VCaP (cell line): Measurements from ENCODE around the gene CEP152.

Source experiments
- H3K27ac ChIP-seq: fragments of 450-650 bp; 2 replicates; pipeline ENCODE4 v1.5.1; 2017
- TF ChIP-seq, protein P1 (sequence below): fragments of 450-650 bp; conservative IDR thresholded peaks from 2 replicates; pipeline ENCODE4 v1.5.1; 2017; ENCODE audit warnings: mild to moderate bottlenecking, moderate library complexity

CEP152 gene

DNA sequence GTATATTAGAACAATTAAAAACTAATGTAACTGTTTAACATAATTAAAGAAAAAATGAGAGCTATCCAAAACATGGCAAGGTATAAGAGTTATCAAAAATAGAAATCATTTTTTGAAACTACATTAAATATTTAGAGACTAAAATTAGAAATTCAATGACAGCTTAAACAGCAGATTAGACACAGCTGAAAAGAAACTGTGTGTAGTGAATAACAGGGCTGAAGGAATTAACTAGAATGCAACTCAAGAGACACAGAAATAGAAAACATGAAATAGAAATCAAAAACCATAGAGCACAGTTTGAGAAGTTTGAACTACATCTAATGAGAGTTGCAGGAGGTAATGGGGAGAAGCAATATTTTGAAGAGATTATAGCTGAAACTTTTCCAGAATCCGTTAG, 105.5 kb downstream of the CEP152 start:
- H3K27ac ChIP-seq: no peak overlapping the region
- TF ChIP-seq, protein P1, sequence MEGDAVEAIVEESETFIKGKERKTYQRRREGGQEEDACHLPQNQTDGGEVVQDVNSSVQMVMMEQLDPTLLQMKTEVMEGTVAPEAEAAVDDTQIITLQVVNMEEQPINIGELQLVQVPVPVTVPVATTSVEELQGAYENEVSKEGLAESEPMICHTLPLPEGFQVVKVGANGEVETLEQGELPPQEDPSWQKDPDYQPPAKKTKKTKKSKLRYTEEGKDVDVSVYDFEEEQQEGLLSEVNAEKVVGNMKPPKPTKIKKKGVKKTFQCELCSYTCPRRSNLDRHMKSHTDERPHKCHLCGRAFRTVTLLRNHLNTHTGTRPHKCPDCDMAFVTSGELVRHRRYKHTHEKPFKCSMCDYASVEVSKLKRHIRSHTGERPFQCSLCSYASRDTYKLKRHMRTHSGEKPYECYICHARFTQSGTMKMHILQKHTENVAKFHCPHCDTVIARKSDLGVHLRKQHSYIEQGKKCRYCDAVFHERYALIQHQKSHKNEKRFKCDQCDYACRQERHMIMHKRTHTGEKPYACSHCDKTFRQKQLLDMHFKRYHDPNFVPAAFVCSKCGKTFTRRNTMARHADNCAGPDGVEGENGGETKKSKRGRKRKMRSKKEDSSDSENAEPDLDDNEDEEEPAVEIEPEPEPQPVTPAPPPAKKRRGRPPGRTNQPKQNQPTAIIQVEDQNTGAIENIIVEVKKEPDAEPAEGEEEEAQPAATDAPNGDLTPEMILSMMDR: no peak

DNA sequence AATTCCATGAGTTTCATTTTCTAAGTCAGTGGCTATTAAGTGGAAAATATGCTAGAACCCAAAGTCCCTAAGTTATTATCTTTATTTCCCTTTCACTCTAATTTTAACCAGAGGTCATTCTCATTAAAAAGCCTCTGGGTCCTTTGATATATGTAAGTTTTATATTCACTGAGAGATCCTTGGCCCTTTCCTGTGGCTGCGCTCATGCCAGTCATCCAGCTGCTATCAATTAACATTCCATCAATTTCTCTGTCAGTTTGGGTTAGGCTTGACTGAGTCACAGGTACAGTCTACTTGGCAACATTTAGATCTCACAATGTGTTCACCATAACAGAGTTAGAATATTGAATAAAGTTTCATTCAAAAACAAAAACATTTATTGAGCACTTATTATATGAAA, 107.3 kb downstream of the CEP152 start:
- TF ChIP-seq, protein P1: no peak

DNA sequence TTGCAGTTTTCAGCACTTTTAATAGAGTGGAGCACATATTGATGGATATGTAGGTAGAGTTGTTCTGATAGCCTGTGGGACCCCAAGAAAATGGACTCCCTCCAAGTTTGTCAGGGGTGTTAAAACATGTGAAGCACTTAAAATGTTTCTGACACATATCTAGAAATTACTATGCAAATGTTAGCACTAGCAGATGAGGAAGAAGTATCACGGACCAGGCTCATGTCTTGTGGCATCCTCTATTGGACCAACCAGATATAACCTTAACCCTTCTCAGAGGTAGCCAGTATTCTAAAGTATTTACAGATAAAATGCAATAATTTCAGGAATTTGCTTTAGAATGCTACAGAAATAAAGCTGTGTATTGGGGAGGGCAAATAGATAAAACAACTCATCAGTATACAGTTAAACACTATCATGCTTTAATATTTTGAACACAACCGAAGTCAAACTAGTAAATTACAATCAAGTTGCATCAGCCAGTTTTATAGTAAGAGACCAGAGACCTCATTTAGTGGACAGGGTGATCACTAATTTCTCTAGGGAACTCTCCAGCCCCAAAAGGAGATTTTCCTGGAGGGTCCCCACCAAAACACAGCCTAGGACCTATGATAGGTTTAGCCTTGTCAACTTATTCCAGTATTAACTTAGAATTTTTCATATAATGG, 108.2 kb downstream of the CEP152 start:
- H3K27ac ChIP-seq: no peak overlapping the region
- TF ChIP-seq, protein P1: no peak

More for the DNA sequence above, 107.3 kb downstream of the CEP152 start:
- H3K27ac ChIP-seq: no peak overlapping the region

DNA sequence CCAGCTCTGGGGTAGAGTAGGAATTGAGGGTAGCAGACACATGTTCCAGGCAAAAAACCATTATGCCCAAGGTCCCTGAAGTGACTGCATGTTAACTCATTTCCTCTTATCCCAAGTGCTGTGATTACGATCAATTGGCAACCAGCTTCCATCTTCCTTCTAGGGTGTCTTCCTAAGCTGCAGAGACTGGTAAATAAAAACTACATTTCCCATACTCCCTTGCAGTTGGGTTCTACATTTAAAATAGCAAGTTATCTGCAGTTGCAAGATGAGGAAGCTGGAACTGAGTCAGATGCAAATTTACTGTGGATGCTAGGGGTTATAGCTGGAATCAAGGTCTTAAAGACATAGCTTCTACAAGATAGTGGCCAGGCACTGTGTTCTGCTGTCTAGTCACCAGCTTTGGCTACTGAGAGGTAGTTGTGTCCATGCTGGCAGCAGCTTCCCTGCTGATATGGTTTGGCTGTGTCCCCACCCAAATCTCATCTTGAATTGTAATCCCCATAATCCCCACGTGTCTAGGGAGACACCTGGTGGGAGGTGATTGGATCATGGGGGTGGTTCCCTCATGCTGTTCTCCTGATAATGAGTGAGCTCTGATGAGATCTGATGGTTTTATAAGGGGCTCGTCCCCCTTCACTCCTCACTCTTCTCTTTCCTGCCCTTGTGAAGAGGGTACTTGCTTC, 114.1 kb downstream of the CEP152 start:
- TF ChIP-seq, protein P1: no peak
- no peak overlapping the region for H3K27ac ChIP-seq

DNA sequence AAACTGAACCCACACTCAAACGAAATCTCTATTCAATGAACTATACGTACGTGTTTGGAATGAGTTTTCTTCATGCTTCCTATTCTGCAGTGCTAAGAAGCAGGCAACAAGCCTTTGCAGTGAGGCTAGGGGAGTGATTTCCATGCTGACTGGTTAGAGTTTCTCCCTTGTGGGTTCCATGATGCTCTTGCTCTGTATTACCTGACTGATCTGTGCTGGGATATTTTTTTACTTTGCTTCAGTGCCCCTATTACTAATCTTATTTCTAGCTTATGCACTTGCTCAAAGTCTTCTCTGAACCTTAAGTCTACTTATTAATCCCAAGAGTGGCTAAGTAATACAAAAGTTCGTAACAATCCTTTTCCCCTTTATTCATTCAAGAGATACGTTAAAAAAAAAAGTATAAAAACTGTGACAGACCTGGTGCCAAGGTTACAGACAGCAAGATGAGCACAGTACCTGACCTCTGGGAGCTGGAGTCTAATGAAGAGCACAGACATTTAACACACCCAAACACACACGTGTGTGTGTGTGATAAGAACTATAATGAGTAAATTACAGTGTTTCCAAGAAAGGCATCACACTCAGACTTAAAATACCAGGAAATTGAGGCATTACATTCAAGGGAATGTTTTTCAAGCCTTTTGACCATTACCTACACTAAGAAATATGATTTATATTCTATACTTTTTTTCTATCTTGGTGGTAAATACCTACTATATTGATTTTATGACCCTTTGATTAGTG, 114.9 kb downstream of the CEP152 start:
- no peak overlapping the region for H3K27ac ChIP-seq
- TF ChIP-seq, protein P1: no peak

DNA sequence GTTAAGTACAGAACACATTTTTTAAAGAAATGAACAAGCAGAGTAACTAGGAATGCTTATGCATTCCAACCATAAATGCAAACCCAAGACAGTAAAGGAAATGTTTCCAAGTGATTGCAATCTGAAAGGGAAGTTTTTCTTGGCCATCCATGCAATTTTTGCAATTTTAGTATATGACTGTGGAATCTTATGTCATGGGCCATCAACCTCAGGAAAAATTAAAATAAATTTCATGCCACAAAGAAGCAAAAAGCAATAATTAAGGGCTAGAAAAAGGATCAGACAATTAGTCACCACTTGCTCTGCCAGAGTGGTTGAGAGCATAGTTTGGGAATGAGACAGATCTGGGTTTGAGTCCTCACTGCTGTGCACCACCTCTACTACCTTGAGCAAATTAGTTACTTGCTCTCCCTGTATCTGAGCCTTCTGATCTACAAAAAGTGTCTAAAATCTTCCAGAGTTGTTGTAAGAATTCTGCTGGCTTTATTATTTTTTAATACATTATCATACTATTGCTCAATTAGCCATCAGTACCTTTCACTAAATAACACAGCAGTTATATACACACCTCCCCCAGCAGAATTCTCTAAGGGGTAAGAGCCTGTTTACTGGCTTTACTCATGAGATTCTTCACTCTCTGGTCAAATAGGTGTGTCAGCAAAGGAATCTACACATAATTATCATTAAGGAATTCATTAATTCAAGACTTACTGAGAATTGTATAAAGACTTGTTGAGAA, 115.6 kb downstream of the CEP152 start:
- TF ChIP-seq, protein P1: no peak
- no peak overlapping the region for H3K27ac ChIP-seq

DNA sequence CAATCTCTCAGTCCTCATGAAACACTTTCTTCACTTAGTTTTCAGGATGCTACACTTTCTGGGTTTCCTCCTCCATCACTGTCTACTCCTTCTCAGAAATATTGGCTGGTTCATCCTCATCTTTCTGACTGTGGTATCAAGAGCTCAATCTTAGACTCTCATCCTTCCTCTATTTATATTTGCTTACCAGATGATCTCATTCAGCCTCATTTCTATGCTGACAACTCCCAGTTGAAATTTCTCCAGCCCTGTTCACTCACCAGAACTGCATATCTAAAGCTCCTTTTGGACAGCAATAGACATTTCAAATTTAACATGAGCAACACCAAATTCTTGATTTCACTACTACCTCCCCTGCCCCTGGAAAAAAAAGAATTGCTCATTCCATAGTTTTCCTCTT, 117.4 kb downstream of the CEP152 start:
- TF ChIP-seq, protein P1: no peak
- no peak overlapping the region for H3K27ac ChIP-seq
